Transverse colon (tissue), 4 donors: Measurements from ENCODE around the gene ATP6V1C2. TPM values are rescaled to one million over a fixed set of nuclear protein-coding genes. Genes with fewer than 3 reads are reported as not detected.
"Not testable (repeated sequence)": the region's sequence is repeated elsewhere in the genome, so short reads cannot be mapped to it uniquely, and the experiment has no call there.

Source experiments
- DNase-seq: peaks from one replicate; pipeline ENCODE4 v3.0.0-alpha.2; 2019
- H3K27ac ChIP-seq, 4 donors: fragments of 200-600 bp; sonication (generic); 2 replicates each; pipeline ENCODE4 v1.5.1; 2016 to 2018; ENCODE audit warnings: inconsistent platforms in 4 of 4
- H3K27me3 ChIP-seq: fragments of 200-600 bp; sonication (generic); 2 replicates; pipeline ENCODE4 v1.5.1; 2017; ENCODE audit warnings: inconsistent platforms
- H3K36me3 ChIP-seq, 4 donors: fragments of 200-600 bp; sonication (generic); 2 replicates each; pipeline ENCODE4 v1.5.1; 2017 to 2019; ENCODE audit warnings: inconsistent platforms in 4 of 4
- H3K4me1 ChIP-seq, 4 donors: fragments of 200-600 bp; sonication (generic); 2 replicates each; pipeline ENCODE4 v1.5.1; 2017 to 2020; ENCODE audit warnings: inconsistent platforms in 4 of 4
- H3K4me3 ChIP-seq, 4 donors: fragments of 200-600 bp; sonication (generic); 1 replicate in 1 of 4; 2 replicates in 3 of 4; pipeline versions ENCODE4 v1.5.1 to v1.6.1; 2017 to 2019; ENCODE audit warnings: inconsistent platforms in 4 of 4
- H3K9me3 ChIP-seq, 2 donors: fragments of 200-600 bp; sonication (generic); 2 replicates each; pipeline ENCODE4 v1.5.1; 2017 to 2019; ENCODE audit warnings: inconsistent platforms in 2 of 2
- EP300 ChIP-seq: sonication (generic); formaldehyde crosslinking; IDR thresholded peaks from one replicate; pipeline ENCODE4 v1.6.1; 2017; ENCODE audit warnings: antibody characterized with exemption, low read depth
- POLR2A ChIP-seq: fragments of 450-650 bp; IDR thresholded peaks from one replicate; pipeline ENCODE4 v1.6.1; 2016; ENCODE audit warnings: antibody characterized with exemption, mild to moderate bottlenecking, moderate library complexity
- POLR2AphosphoS5 ChIP-seq, 3 donors: sonication (generic); formaldehyde crosslinking; IDR thresholded peaks; one replicate each; pipeline ENCODE4 v1.6.1; 2016; ENCODE audit warnings: antibody characterized with exemption in 3 of 3
- WGBS, 2 donors: methylation state at CpG; one replicate each; pipeline ENCODE4 v1.1.5; 2018; ENCODE audit warnings: low coverage in 1 of 2; 5-methylcytosine and 5-hydroxymethylcytosine counted together
- in situ Hi-C, 4 donors: fragments of 200-750 bp; cut with MboI; loops; one replicate each; pipeline versions ENCODE4 v1.15.0 to v1.15.1; 2017; ENCODE audit warnings: low sequenced_read_pairs in 3 of 4, low pct_ligation_motif_present in 1 of 4, low pct_unique_long_range_greater_than_20kb in 1 of 4
- intact Hi-C: fragments of 100-400 bp; cut with DNase I; formaldehyde crosslinking; loops from one replicate; pipeline ENCODE4 v1.15.1; 2023; ENCODE audit warnings: low total_unique reads
- total RNA-seq, 4 donors: library from RNA; depleted of rRNA; stranded (reverse); fragments of >200 nt; gene quantifications; one replicate each; pipeline ENCODE4 v1.1.0, GENCODE V29; 2016
- TF ChIP-seq, protein P1 (sequence below), 5 experiments: fragments of 200-600 bp in 3 of 5; fragments of 450-650 bp in 2 of 5; sonication (generic) in 3 of 5; IDR thresholded peaks; 1 replicate in 2 of 5; 2 replicates in 3 of 5; pipeline ENCODE4 v1.5.1; 2016 to 2017; ENCODE audit warnings: antibody characterized with exemption in 5 of 5, inconsistent platforms in 3 of 5, mild to moderate bottlenecking in 2 of 5, moderate library complexity in 1 of 5

ATP6V1C2 gene
- total RNA-seq, 4 donors from 2014 or later = 0.48 to 43.0 (median 1.2) TPM

DNA sequence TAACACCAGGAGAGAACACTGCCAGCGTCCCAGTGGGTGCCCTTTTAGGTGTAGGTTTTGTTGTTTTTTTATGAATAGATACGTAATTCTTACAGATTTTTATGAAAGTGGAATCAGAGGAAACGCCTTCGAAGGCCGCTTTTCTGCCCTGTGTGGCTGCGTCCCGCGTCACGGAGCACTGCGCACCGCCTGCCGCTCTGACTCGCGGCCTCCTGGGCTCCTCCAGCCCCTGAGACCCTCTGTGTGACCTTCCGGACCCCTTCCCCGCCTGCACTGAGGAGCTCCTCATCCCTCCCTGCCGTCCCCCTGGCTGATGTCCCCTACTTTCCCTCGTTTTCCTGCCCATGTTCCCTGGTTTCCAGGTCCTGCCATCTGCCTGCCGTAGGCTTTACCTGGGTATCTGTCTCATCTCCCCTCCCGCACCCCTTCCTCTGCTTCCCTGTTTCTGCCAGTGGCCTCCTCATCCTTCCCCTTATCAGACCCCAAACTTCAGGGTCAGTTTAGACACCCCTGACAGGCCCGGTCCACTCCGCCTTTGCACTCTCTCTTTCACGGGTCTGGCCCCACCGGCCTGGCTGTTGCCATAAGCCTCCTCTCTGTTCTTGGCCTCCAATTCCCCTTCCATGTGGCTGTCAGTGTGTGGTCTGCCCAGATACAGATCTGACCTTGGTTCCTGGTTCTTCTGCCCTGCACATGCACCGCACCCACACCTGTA is 58.5 kb downstream of the ATP6V1C2 start:
- Histone ChIP-seq H3K27ac (no peak overlapping the region), H3K9me3 (no peaks in the 10 kb centered on the region), H3K36me3 (peaks cover 0 to 39% (median 15%) of the 10 kb centered on the region in 4 donors), H3K27me3 (no peaks in the 10 kb centered on the region), H3K4me3 (no peak overlapping the region), H3K4me1 (no peaks in the 10 kb centered on the region)
- intact Hi-C loops (no loop called here), in situ Hi-C loops (no loop called here)
- DNase-seq = no peak
- TF ChIP-seq POLR2A (no peak), EP300 (no peak), POLR2AphosphoS5 (IDR thresholded peaks at IDR 0.05) (no peak)
- TF ChIP-seq, protein P1, sequence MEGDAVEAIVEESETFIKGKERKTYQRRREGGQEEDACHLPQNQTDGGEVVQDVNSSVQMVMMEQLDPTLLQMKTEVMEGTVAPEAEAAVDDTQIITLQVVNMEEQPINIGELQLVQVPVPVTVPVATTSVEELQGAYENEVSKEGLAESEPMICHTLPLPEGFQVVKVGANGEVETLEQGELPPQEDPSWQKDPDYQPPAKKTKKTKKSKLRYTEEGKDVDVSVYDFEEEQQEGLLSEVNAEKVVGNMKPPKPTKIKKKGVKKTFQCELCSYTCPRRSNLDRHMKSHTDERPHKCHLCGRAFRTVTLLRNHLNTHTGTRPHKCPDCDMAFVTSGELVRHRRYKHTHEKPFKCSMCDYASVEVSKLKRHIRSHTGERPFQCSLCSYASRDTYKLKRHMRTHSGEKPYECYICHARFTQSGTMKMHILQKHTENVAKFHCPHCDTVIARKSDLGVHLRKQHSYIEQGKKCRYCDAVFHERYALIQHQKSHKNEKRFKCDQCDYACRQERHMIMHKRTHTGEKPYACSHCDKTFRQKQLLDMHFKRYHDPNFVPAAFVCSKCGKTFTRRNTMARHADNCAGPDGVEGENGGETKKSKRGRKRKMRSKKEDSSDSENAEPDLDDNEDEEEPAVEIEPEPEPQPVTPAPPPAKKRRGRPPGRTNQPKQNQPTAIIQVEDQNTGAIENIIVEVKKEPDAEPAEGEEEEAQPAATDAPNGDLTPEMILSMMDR (IDR thresholded peaks at IDR 0.05) = no peak
- WGBS, 2 donors = 89 to 90% methylated on average over 19 to 25 of the region's 25 CpGs

DNA sequence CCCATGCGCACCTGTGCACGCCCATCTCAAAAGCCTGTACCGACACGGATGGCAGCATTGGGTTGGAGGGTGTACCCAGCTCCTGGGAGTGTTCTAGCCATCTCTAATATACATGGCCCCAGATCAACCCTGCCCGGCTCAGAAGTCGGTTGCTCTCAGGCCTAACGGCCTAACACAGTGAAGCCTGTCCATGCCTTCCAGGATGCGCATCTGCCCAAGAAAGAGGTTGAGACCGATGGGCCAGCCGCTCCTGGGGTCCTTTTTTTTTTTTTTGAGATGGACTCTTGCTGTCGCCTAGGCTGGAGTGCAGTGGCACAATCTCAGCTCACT is 59.0 kb downstream of the ATP6V1C2 start:
- intact Hi-C loops = no loop called here
- no peaks in the 10 kb centered on the region for H3K27me3 ChIP-seq
- no peak for DNase-seq
- H3K4me1 ChIP-seq = no peaks in the 10 kb centered on the region
- no peaks in the 10 kb centered on the region for H3K9me3 ChIP-seq
- in situ Hi-C loops = no loop called here
- WGBS, 2 donors = 94 to 100% methylated on average over 1 to 11 of the region's 11 CpGs
- peaks cover 0 to 43% (median 15%) of the 10 kb centered on the region in 4 donors for H3K36me3 ChIP-seq
- no peak overlapping the region for H3K27ac ChIP-seq
- no peak overlapping the region for H3K4me3 ChIP-seq
- no peak for TF ChIP-seq POLR2AphosphoS5 (IDR thresholded peaks at IDR 0.05)

DNA sequence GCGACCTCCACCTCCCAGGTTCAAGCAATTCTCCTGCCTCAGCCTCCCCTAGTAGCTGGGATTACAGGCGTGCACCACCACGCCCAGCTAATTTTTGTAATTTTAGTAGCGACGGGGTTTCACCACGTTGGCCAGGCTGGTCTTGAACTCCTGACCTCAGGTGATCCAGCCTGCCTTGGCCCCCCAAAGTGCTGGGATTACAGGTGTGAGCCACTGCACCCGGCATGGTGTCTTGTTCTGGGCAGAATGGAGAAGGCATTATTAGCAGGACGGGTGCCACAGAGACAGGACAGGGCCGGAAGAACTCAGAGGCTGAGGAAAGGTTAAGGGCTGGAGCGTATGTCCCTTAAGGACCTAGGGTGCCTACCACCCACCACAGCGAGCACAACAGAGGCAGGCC is 59.4 kb downstream of the ATP6V1C2 start:
- H3K27ac ChIP-seq, intact Hi-C loops, H3K27me3 ChIP-seq, H3K4me1 ChIP-seq, H3K9me3 ChIP-seq, H3K4me3 ChIP-seq, in situ Hi-C loops, DNase-seq: not testable (repeated sequence)
- H3K36me3 ChIP-seq = peaks cover 0 to 43% (median 15%) of the 10 kb centered on the region in 4 donors
- WGBS, 2 donors = 94 to 100% methylated on average over 1 to 11 of the region's 11 CpGs

DNA sequence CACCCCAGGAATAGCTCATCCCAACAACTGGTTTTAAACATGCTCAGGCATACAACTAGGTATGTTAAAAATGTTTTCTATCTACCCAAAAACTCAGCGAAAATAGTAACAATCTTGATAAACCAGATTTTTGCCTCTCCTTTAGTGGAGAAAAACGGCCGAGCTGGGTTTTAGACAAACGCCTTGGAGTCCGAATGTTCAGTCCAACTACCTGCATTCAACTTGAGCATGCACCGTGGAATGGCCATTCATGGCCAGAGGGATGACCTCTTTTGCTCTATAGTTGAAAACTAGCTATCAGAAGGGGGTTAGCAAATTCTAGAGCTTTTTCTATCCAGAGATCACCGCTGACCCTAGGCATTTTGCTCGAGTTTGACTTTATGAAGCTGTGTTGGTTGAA is 60.3 kb downstream of the ATP6V1C2 start:
- in situ Hi-C loops (no loop called here), intact Hi-C loops (no loop called here)
- DNase-seq = no peak
- no peaks in the 10 kb centered on the region for H3K27me3 ChIP-seq
- H3K4me3 ChIP-seq = no peak overlapping the region
- no peaks in the 10 kb centered on the region for H3K9me3 ChIP-seq
- H3K4me1 ChIP-seq = no peaks in the 10 kb centered on the region
- peaks cover 0 to 46% (median 16%) of the 10 kb centered on the region in 4 donors for H3K36me3 ChIP-seq
- TF ChIP-seq POLR2AphosphoS5 (IDR thresholded peaks at IDR 0.05) = no peak
- no peak for TF ChIP-seq POLR2A
- no peak for TF ChIP-seq EP300
- TF ChIP-seq, protein P1 (IDR thresholded peaks at IDR 0.05) = no peak
- H3K27ac ChIP-seq = no peak overlapping the region
- WGBS, 2 donors = 92 to 100% methylated on average over 2 to 8 of the region's 8 CpGs

DNA sequence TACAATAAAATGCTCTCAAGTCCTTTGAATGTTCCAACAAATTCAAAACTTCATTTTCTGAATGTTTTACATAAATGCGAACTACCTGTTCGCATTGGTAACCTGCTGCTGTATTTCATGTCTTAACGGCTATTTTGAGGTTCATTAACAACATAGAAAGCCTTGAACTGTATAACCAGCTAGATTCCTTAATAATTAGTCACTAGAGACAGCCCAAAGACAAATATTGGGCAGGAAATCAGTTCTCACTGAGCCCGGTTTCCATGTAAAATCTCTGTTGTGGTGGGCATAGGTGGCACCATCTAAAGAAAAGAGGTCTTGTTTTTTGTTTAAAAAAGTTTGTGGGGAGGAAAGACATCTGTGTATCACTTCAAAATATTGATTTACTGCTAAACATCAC is 62.0 kb downstream of the ATP6V1C2 start:
- WGBS, 2 donors = 88 to 90% methylated on average over 4 of the region's 4 CpGs
- Histone ChIP-seq H3K36me3 (peaks cover 0 to 50% (median 22%) of the 10 kb centered on the region in 4 donors), H3K27ac (no peak overlapping the region)

More for the DNA sequence above, 62.0 kb downstream of the ATP6V1C2 start:
- no peaks in the 10 kb centered on the region for H3K9me3 ChIP-seq
- no peak for DNase-seq
- H3K4me3 ChIP-seq = no peak overlapping the region
- intact Hi-C loops = no loop called here
- in situ Hi-C loops = no loop called here
- H3K27me3 ChIP-seq = no peaks in the 10 kb centered on the region
- TF ChIP-seq, protein P1 (IDR thresholded peaks at IDR 0.05) = no peak
- no peak for TF ChIP-seq POLR2A
- no peak for TF ChIP-seq EP300
- TF ChIP-seq POLR2AphosphoS5 (IDR thresholded peaks at IDR 0.05) = no peak
- peaks cover 0 to 2% (median 0%) of the 10 kb centered on the region in 4 donors for H3K4me1 ChIP-seq
